ENCODE results near the gene CYP27B1. TPM values are rescaled to one million over a fixed set of nuclear protein-coding genes. Genes with fewer than 3 reads are reported as not detected.
"Not testable (repeated sequence)": the region's sequence is repeated elsewhere in the genome, so short reads cannot be mapped to it uniquely, and the experiment has no call there.

CYP27B1 gene
- total RNA-seq, 4 donors from 2014 or later, result 3.0 TPM; not detected in 3

DNA sequence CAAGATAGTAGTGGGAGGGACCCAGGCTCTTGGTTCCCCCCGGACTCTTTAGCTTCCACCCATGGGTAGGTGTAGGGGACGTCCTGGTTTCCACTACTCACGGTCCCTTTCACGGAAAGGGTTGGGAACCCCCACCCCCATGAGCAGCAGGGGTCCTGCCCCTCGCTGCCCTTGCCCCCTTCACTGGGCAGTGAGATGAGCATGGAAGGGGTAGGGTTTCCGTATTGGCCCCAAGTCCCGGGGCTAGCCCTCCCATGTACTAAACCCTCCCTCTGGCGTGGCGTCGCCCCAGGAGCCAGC is 41.1 kb downstream of the CYP27B1 start:
- Histone ChIP-seq H3K36me3 (peaks cover 0 to 15% (median 3%) of the 10 kb centered on the region in 3 donors), H3K4me3 (peak overlapping the region; percentile 49 to 76 (median 54)), H3K27ac (peak overlapping the region in 2 of 4 donors; percentile 42 to 66), H3K27me3 (peaks cover 0 to 5% of the 10 kb centered on the region in 2 donors), H3K9me3 (no peaks in the 10 kb centered on the region), H3K4me1 (peaks cover 0 to 22% (median 0%) of the 10 kb centered on the region in 4 donors)
- no peak for TF ChIP-seq EP300 (IDR thresholded peaks at IDR 0.05)
- TF ChIP-seq, protein P1, sequence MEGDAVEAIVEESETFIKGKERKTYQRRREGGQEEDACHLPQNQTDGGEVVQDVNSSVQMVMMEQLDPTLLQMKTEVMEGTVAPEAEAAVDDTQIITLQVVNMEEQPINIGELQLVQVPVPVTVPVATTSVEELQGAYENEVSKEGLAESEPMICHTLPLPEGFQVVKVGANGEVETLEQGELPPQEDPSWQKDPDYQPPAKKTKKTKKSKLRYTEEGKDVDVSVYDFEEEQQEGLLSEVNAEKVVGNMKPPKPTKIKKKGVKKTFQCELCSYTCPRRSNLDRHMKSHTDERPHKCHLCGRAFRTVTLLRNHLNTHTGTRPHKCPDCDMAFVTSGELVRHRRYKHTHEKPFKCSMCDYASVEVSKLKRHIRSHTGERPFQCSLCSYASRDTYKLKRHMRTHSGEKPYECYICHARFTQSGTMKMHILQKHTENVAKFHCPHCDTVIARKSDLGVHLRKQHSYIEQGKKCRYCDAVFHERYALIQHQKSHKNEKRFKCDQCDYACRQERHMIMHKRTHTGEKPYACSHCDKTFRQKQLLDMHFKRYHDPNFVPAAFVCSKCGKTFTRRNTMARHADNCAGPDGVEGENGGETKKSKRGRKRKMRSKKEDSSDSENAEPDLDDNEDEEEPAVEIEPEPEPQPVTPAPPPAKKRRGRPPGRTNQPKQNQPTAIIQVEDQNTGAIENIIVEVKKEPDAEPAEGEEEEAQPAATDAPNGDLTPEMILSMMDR (IDR thresholded peaks at IDR 0.05), result no peak
- TF ChIP-seq POLR2A (IDR thresholded peaks at IDR 0.05), result no peak
- 53 to 64% methylated on average over 8 to 10 of the region's 10 CpGs for WGBS, 2 donors
- DNase-seq (ENCODE audit: low spot score in 2 of 2), result no peak

DNA sequence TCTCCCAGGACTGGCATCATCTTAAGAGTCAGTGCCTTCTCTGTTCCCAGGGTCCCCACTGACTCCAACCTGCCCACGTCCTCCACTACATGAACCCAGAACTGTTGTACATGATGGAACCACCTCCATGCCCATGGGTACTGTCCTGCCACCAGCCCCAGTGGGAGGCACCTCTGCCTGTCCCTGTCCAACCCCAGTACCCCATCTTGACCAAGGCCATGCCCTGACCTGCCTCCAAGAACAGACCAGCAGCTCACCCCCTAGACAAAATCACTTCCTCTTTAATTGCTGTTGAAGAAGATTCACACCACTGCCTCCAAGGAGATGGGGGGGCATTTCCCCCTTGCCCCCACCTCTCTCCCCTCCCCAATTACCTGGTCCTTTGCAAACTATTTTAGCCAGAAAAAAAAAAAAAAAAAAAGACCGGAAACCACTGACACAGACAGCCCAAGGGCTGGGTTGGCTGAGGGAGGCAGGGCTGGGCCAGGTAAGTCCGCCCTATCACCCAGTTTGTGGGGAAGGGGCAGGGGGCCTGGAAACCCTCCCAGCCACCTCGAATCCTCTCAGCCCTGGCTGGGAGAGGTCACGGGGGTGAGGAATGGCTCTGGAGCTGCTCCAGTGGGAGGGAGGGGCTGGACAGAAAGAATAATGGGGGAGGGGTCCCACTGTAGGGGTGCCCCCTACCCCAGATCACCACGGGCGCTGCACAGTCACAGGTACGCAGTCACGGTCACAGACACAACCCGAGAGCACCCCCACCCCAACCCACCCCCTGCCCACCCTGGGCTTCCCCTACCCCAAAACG is 41.7 kb downstream of the CYP27B1 start:
- Histone ChIP-seq H3K4me1 (peaks cover 0 to 22% (median 0%) of the 10 kb centered on the region in 4 donors), H3K27ac (no peak overlapping the region), H3K36me3 (peaks cover 0 to 22% (median 9%) of the 10 kb centered on the region in 3 donors), H3K9me3 (no peaks in the 10 kb centered on the region), H3K27me3 (peaks cover 0 to 5% of the 10 kb centered on the region in 2 donors), H3K4me3 (no peak overlapping the region)
- WGBS, 2 donors, result 53 to 68% methylated on average over 10 to 11 of the region's 11 CpGs
- TF ChIP-seq EP300 (IDR thresholded peaks at IDR 0.05), result no peak
- DNase-seq (ENCODE audit: low spot score in 2 of 2), result no peak

DNA sequence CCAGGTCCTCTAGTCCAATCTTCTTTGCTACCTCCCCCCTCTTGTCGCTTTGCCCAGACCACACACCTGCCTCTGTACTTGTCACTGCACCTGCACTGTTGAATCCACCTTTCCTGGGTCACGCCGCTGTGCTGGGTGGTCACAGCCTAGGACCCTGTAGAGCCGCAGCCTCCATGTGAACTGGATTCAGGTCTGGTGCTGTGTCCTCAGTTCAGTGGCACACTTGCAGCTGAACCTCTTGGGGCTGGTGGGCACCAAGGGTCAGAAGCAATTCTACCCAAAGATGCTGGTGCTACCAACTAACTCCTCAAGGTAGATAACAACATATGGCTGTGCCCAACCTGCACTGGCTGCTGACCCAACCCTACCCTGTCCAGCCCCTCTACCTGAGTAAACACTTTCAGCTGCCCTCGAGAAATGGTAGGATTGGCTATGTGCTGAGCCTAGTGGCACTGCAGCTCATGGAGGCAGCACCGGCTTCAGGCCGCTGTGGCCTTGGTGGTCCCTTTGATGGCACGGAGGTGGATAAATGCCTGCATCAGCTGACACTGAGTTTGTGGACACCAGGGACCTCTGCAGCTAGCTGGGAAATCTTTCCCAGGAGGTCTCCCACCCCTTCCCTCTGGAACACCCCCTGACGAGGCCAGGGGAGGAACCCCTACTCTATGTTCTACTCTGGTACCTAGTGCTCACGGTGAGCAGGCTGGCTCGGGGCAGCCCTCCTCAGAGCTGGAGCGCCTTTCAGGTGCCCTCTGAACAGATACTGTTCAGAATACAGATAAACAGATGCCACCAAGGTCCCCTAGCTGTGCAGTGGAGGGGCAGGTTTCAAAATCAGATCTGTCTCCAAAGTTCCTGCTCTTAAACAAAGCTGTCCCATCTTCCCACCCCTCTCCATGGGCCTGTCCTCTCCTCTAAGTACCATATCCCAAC is 42.6 kb downstream of the CYP27B1 start:
- Histone ChIP-seq H3K4me3 (no peak overlapping the region), H3K27ac (no peak overlapping the region), H3K27me3 (peaks cover 0 to 5% of the 10 kb centered on the region in 2 donors), H3K4me1 (peaks cover 0 to 22% (median 0%) of the 10 kb centered on the region in 4 donors), H3K36me3 (peaks cover 0 to 30% (median 10%) of the 10 kb centered on the region in 3 donors), H3K9me3 (no peaks in the 10 kb centered on the region)
- 75 to 87% methylated on average over 12 of the region's 12 CpGs for WGBS, 2 donors
- TF ChIP-seq EP300 (IDR thresholded peaks at IDR 0.05), result no peak
- TF ChIP-seq POLR2A (IDR thresholded peaks at IDR 0.05), result no peak
- TF ChIP-seq, protein P1 (IDR thresholded peaks at IDR 0.05), result no peak
- no peak for DNase-seq (ENCODE audit: low spot score in 2 of 2)

DNA sequence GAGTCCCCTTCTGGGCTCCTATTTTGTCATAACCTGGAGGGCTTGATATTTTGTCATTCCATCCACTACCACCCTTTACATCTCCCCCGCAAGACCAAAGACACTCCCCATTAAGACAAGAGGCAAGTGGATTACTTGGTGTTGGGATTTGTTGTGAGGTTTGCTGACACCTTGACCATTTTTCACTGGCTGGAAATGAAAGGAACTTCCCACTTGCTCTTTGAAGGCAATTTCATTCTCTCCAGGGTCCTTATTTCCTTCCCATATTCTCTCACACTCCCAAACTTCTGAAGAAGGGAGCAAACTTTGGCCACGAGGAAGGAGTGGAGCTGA is 43.3 kb downstream of the CYP27B1 start:
- peaks cover 0 to 5% of the 10 kb centered on the region in 2 donors for H3K27me3 ChIP-seq
- H3K36me3 ChIP-seq, result peaks cover 0 to 37% (median 10%) of the 10 kb centered on the region in 3 donors
- WGBS, 2 donors, result 63 to 71% methylated on average over 2 of the region's 2 CpGs
- H3K27ac ChIP-seq, result no peak overlapping the region
- TF ChIP-seq POLR2A (IDR thresholded peaks at IDR 0.05) (no peak), EP300 (IDR thresholded peaks at IDR 0.05) (no peak)
- TF ChIP-seq, protein P1 (IDR thresholded peaks at IDR 0.05), result no peak
- no peak overlapping the region for H3K4me3 ChIP-seq
- no peaks in the 10 kb centered on the region for H3K9me3 ChIP-seq
- peaks cover 0 to 22% (median 0%) of the 10 kb centered on the region in 4 donors for H3K4me1 ChIP-seq
- no peak for DNase-seq (ENCODE audit: low spot score in 2 of 2)

DNA sequence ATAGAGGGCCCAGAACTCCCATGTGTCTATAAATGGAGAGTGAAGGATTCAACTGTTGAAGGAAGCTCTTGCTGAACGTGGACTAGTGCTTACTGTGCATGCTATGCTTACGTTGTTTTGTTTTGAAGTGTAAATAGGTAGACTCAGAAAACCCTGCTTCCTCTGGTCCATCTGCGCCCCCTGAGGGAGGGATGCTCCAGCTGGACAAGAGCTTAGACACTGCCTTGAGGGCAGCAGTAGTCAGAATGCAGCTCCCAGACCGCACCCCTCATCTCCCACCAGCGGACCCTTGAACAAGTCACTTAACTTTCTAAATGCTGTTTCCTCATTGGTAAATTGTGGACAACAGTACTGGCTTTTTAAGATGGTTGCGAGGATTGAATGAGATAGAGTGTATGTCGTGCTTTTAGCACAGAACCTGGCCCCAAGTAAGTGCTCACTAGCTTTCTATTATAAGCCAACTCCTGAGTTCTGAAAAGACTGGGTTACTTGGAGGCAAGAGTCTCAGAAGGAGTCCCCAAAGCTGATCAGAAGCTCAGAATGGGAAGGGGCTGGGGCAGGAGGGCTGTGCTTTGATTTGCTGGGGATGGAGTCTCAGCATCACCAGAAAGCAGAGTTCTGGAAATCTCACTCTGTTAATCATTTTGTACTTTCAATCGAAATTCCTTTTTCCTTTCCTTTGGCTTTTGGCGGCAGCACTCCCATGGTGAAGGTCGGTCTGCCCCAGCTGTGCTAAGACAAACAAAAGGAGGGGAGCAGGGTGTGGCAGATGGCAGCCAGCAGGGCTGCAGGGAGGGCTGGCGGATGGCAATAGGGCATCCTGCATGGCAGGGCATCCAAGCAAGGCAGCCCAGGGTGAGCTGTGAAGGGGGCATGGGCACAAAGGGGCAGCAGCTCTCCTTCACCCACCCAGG is 43.9 kb downstream of the CYP27B1 start:
- no peak for DNase-seq (ENCODE audit: low spot score in 2 of 2)
- Histone ChIP-seq H3K36me3 (peaks cover 0 to 43% (median 16%) of the 10 kb centered on the region in 3 donors), H3K27me3 (peaks cover 0 to 5% of the 10 kb centered on the region in 2 donors), H3K4me3 (no peak overlapping the region), H3K27ac (no peak overlapping the region), H3K9me3 (no peaks in the 10 kb centered on the region), H3K4me1 (peaks cover 0 to 22% (median 0%) of the 10 kb centered on the region in 4 donors)
- WGBS, 2 donors, result 50 to 59% methylated on average over 11 of the region's 11 CpGs
- TF ChIP-seq EP300 (IDR thresholded peaks at IDR 0.05) (no peak), POLR2A (IDR thresholded peaks at IDR 0.05) (no peak)
- TF ChIP-seq, protein P1 (IDR thresholded peaks at IDR 0.05), result no peak

DNA sequence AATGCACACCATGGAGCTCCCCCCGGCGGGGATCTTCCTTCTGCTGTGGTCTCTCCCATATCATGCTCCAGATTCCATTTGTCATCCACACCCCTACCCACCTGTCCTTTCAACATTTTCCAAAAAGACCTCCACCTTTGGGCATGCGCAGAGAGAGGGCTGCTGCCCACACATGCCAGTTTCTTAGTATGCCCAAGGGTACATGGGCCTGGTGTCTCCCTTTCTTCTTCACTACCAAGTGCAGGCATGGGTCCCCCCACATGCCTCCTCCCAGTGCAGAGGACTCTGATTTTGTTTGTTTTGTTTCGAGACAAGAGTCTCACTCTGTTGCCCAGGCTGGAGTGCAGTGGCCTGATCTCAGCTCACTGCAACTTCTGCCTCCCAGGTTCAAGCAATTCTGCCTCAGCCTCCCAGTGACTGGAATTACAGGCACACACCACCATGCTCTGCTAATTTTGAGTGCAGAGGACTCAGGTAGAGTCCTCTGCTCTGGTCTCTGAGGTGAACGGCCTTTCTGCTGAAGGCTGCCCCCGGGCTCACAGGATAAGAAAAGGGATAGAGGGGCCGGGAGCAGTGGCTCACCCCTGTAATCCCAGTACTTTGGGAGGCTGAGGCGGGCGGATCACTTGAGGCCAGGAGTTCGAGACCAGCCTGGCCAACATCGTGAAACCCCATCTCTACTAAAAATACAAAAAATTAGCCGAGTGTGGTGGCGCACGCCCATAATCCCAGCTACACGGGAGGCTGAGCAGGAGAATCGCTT is 44.9 kb downstream of the CYP27B1 start:
- WGBS, 2 donors, result 92% methylated on average over 16 of the region's 16 CpGs
- Histone ChIP-seq H3K4me1 (peaks cover 0 to 15% (median 0%) of the 10 kb centered on the region in 4 donors), H3K36me3 (peaks cover 0 to 53% (median 23%) of the 10 kb centered on the region in 3 donors)
- DNase-seq (ENCODE audit: low spot score in 2 of 2); H3K4me3 ChIP-seq; H3K9me3 ChIP-seq; H3K27me3 ChIP-seq; H3K27ac ChIP-seq: not testable (repeated sequence)
